Upper lobe of left lung (tissue), 6 donors: ENCODE results near the gene PRAMEF5. TPM values are rescaled to one million over a fixed set of nuclear protein-coding genes. Genes with fewer than 3 reads are reported as not detected.
"Not testable (repeated sequence)": the region's sequence is repeated elsewhere in the genome, so short reads cannot be mapped to it uniquely, and the experiment has no call there.

Experiments used
- ATAC-seq, 2 donors: fragments of 200-7000 bp; cut with Tn5 transposase; one replicate each; pipeline ENCODE4 v1.9.1; 2022; ENCODE audit warnings: mild to moderate bottlenecking in 2 of 2, moderate library complexity in 2 of 2; ENCODE audit not compliant: low FRiP score in 2 of 2
- DNase-seq, 2 donors: peaks; one replicate each; pipeline ENCODE4 v3.0.0-alpha.2; 2019 to 2020
- H3K27ac ChIP-seq, 4 donors: fragments of 200-600 bp; sonication (generic); one replicate each; pipeline ENCODE4 v1.5.1; 2016 to 2019
- H3K27me3 ChIP-seq, 4 donors: fragments of 200-600 bp; sonication (generic); one replicate each; pipeline ENCODE4 v1.5.1; 2017 to 2019
- H3K36me3 ChIP-seq, 4 donors: fragments of 200-600 bp; sonication (generic); one replicate each; pipeline ENCODE4 v1.5.1; 2016 to 2019
- H3K4me1 ChIP-seq, 4 donors: fragments of 200-600 bp; sonication (generic); one replicate each; pipeline ENCODE4 v1.5.1; 2018 to 2019
- H3K4me3 ChIP-seq, 4 donors: fragments of 200-600 bp; sonication (generic); one replicate each; pipeline ENCODE4 v1.5.1; 2017 to 2019; ENCODE audit warnings: mild to moderate bottlenecking in 2 of 4, moderate library complexity in 1 of 4
- H3K9me3 ChIP-seq, 4 donors: fragments of 200-600 bp; sonication (generic); one replicate each; pipeline ENCODE4 v1.5.1; 2018 to 2019
- WGBS, 2 donors: methylation state at CpG; one replicate each; pipeline ENCODE4 v1.1.5; 2017 to 2018; 5-methylcytosine and 5-hydroxymethylcytosine counted together
- small RNA-seq, 4 donors: library from RNA; depleted of rRNA; stranded (forward); fragments of <200 nt; gene quantifications; one replicate each; pipeline ENCODE3, GENCODE V24; 2016
- total RNA-seq, 6 donors: library from RNA; depleted of rRNA in 4 of 6; stranded (reverse); fragments of >200 nt in 4 of 6; gene quantifications; one replicate each; pipeline versions ENCODE4 v1.1.0 to v1.2.1, GENCODE V29; 2016 to 2021
- donor health status: DM: no; HTN: no; CAD: no; lungs with moderate emphysema.
- donor health status: DM: no; HTN: yes; CAD: no; lungs with severe emphysema.

The PRAMEF5 gene
- total RNA-seq, 6 donors from 2014 or later: not detected

DNA sequence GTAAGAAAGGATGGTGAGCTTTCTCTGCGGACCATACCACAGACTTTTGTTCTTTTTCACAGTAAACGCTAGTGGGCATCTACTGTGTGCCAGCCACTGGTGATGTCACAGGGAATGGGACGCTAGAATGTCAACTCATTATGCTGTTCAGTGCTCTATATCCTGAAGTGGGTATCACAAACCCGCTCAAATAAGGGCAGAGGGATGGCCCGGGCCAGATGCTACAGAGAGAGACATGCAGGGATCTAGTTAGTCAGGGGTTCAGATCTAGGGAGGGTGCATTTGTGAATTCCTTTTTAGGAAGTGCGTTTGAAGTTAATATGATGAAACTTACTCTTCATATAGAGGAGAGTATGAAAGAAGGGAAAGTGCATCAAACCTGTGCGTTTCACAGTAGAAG lies 6.9 kb upstream of the PRAMEF5 start:
- DNase-seq, H3K4me1 ChIP-seq, H3K4me3 ChIP-seq, H3K9me3 ChIP-seq, H3K27ac ChIP-seq, H3K27me3 ChIP-seq, H3K36me3 ChIP-seq: not testable (repeated sequence)
- WGBS, 2 donors: 77 to 83% methylated on average over 6 to 7 of the region's 7 CpGs
- peak; percentile 6 to 69 for ATAC-seq

DNA sequence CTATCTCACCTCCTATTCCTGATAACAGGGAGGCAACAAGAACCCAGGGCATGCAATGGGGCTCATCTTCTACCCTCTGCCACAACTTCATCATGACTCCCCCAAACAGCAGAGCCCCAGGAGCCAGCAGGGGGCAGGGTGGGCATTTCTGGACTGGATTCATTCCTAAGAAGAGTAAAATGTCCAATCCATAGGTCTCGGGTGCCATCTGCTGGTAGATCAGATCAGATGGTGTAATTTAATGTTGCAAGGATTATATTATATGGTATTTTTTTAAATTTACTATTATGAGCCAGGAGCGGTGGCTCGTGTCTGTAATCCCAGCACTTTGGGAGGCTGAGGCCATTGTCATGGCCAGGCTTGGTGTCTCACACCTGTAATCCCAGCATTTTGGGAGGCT lies 11.1 kb downstream of the PRAMEF5 start:
- not testable (repeated sequence) for DNase-seq, H3K27ac ChIP-seq, H3K27me3 ChIP-seq, H3K9me3 ChIP-seq, H3K4me1 ChIP-seq, H3K36me3 ChIP-seq, ATAC-seq, H3K4me3 ChIP-seq
- WGBS, 2 donors: no CpG with 5 or more reads among the region's 3 CpGs

DNA sequence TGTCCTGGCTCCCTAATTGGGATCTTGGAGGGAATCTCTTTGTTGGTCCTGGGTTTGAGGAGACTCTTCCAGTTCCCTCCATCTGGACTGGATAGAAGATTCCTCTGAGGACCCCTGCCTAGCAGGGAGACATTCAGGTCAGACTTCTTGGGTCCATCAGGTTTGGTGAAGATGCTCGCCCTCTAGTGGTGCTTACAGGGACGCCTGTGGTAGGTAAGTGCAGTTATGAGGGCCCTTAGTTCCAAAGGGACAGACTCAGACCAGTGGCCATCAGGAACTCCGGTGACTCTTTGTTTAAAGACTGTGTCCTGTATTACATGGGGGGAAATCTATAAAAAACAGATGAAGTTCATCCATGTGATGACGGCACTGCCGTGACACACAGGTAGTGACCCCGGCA lies 23.0 kb downstream of the PRAMEF5 start:
- H3K4me1 ChIP-seq, H3K36me3 ChIP-seq, DNase-seq, H3K9me3 ChIP-seq, H3K4me3 ChIP-seq, H3K27ac ChIP-seq, H3K27me3 ChIP-seq: not testable (repeated sequence)
- WGBS, 2 donors: 33 to 86% methylated on average over 3 of the region's 6 CpGs
- ATAC-seq: peak in 1 of 2 donors; percentile 40

DNA sequence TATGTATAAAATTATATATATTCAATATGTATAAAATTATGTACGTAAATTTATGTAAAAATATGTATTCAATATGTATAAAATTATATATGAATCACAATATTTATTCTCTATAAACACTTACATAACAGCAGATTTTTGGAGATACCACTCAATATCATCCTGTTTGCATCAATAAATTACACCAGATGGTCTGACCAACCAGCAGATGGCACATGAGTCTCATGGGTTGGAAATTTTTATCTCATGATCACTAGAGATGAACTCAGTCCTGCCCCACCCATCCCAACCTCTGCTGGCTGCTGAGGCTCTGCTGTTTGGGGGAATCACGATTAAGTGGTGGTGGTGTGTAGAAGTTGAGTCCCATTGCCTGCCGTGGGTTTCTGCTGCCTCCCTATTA lies 25.6 kb downstream of the PRAMEF5 start:
- H3K27ac ChIP-seq, H3K27me3 ChIP-seq, ATAC-seq, H3K9me3 ChIP-seq, H3K36me3 ChIP-seq, H3K4me1 ChIP-seq, DNase-seq, H3K4me3 ChIP-seq: not testable (repeated sequence)
- 70 to 78% methylated on average over 3 of the region's 3 CpGs for WGBS, 2 donors

DNA sequence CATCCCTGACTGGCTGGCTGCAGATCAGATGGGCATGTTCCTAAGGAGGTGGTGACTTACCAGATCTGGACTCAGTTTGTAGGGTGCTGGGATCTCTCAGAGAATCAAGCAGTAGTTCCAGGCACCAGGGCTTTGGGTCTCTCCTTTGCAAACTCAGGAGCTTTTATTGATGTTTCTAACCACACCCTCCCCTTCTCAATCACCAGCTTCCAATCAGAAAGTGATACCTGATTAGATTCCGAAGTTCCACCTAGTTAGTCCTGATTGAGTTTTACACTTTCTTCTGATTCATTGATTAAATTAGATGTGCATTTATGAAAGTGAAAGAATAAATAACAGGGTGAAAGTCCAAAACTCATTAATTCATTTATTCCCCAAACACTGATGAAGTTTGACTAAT lies 31.0 kb downstream of the PRAMEF5 start, which contains the start of gene PRAMEF8:
TSS of gene PRAMEF8 (minus strand) at position 101 of the 400 bp plus-strand sequence. CDS start 1,046 bp downstream, outside the sequence.
- not testable (repeated sequence) for ATAC-seq, DNase-seq
- no CpG with 5 or more reads among the region's 1 CpG for WGBS, 2 donors

DNA sequence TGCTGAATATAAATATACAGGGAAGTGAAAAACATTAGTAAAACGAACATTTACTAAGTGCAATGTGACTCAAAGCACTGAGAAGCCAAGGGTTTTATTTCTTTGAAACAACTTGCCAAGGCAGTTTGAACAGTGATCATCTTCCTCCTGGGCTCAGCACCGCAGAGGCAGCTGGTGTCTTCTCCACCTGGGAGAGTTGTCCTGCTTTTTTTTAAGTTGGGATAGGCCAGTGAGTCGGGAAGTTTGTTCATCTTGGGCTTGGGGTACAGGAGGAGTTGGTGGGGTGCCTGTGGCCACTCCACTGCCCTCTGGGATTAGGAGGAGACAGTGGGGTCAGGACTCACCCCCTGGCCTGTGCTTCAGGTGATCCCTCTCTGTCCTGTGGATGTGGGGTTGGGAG lies 35.0 kb downstream of the PRAMEF5 start:
- not testable (repeated sequence) for H3K4me3 ChIP-seq, H3K36me3 ChIP-seq, H3K27me3 ChIP-seq, H3K27ac ChIP-seq, H3K9me3 ChIP-seq, DNase-seq, H3K4me1 ChIP-seq
- peak in 1 of 2 donors; percentile 30 for ATAC-seq
- 69% methylated on average over 2 of the region's 3 CpGs; no CpG with 5 or more reads in 1 of the 2 donors for WGBS, 2 donors

More for the DNA sequence above, 31.0 kb downstream of the PRAMEF5 start, which contains the start of gene PRAMEF8:
- not testable (repeated sequence) for H3K27ac ChIP-seq, H3K4me1 ChIP-seq, H3K27me3 ChIP-seq, H3K4me3 ChIP-seq, H3K36me3 ChIP-seq, H3K9me3 ChIP-seq

DNA sequence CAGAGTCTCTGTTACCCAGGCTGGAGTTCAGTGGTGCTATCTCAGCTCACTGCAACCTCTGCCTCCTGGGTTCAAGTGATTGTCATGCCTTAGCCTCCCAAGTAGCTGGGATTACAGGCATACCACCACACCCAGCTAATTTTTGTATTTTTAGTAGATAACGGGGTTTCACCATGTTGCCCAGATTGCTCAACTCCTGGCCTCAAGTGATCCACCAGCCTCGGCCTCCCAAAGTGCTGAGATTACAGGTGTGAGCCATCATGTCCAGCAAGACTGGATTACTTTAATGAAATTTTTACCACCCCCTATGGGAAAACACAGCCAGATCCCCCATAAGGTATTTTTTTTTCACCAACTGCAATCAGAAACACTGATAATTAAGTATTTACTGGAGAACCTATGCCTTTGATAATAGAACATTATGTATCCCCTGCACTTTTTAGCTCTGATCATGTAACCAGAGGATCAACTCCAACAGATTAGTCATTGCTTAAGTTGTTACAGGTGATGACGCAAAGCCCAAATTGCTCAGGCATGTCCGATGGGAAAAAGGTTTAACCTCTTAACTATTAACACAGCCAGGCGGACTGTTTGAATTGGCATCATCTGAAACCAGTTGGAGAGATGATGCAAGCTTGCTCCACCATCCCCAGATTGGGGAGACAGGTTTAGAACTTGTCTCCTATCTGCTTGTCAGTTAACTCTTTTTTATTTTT lies 43.4 kb downstream of the PRAMEF5 start:
- not testable (repeated sequence) for H3K36me3 ChIP-seq, H3K27ac ChIP-seq, ATAC-seq, H3K27me3 ChIP-seq, DNase-seq, H3K4me3 ChIP-seq, H3K9me3 ChIP-seq, H3K4me1 ChIP-seq
- WGBS, 2 donors: 80 to 83% methylated on average over 1 of the region's 5 CpGs

DNA sequence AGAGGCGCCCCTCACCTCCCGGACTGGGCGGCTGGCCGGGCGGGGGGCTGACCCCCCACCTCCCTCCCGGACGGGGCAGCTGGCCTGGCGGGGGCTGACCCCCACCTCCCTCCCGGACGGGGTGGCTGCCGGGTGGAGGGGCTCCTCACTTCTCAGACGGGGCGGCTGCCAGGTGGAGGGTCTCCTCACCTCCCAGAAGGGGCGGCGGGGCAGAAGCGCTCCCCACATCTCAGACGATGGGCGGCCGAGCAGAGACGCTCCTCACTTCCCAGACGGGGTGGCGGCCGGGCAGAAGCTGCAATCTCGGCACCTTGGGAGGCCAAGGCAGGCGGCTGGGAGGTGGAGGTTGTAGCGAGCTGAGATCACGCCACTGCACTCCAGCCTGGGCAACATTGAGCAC lies 44.7 kb downstream of the PRAMEF5 start:
- H3K4me3 ChIP-seq, ATAC-seq, H3K27me3 ChIP-seq, H3K27ac ChIP-seq, H3K4me1 ChIP-seq, H3K36me3 ChIP-seq, H3K9me3 ChIP-seq: not testable (repeated sequence)
- no CpG with 5 or more reads among the region's 27 CpGs for WGBS, 2 donors
- DNase-seq: peak in 1 of 2 donors; percentile 13

DNA sequence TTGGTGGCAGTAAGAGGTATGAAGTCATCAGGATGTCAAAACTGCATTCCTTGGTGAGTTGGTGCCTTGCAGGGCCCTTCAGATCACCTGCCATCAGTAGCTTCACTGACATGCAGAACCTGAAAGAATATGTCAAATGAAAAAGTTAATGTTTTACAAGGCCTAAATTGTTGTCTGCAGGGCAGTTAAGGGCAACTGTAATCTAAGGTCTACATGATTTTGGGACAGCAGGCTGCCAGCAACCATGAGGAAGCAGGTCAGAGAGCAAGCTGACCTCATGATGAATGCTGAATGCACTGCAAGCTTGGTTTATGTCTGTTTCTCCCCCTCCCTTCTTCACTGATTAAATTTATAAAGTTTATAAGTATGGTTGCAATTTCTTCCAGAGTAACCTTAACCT lies 48.2 kb downstream of the PRAMEF5 start:
- H3K27me3 ChIP-seq, H3K4me1 ChIP-seq, ATAC-seq, H3K9me3 ChIP-seq, H3K36me3 ChIP-seq, DNase-seq, H3K4me3 ChIP-seq, H3K27ac ChIP-seq: not testable (repeated sequence)

DNA sequence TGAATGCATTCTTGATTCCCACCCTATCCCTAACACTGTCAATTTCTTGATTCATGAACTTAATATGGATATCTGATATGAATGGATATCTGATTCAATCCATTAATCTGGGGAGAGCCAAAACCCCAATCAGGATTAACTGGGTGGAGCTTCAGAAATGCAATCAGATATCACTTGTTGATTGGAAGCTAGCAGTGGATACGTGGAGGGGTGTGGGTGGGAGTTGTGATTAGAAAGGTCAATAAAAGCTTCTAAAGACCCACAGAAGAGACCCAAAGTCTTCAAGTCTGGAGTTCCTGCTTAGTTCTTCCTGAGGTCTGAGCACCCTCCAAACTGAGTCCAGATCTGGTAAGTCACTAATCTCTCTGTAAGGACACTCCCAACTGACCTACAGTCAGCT lies 49.2 kb downstream of the PRAMEF5 start, which contains the start of gene PRAMEF33:
TSS of gene PRAMEF33 (plus strand) at position 301 of the 400 bp plus-strand sequence. CDS start 2,416 bp downstream, outside the sequence.
- not testable (repeated sequence) for H3K27me3 ChIP-seq, H3K27ac ChIP-seq, H3K36me3 ChIP-seq, ATAC-seq, H3K4me1 ChIP-seq, H3K4me3 ChIP-seq, DNase-seq, H3K9me3 ChIP-seq
- no CpG with 5 or more reads among the region's 1 CpG for WGBS, 2 donors

Small RNA genes lying within 50 kb of the gene (small RNA-seq; reads per million reads assigned to genes)
- 0 reads per million in 4 donors for gene RNU6-771P

Other genes with a start within 250 kb of the PRAMEF5 start
- not detected for gene PRAMEF27, start 197.6 kb upstream of the PRAMEF5 start, total RNA-seq
- gene HNRNPCL3, start 193.4 kb upstream of the PRAMEF5 start, total RNA-seq: not detected
- not detected for gene PRAMEF25, start 183.4 kb upstream of the PRAMEF5 start, total RNA-seq
- not detected for gene HNRNPCL2, start 137.3 kb upstream of the PRAMEF5 start, total RNA-seq
- not detected for gene PRAMEF26, start 98.2 kb upstream of the PRAMEF5 start, total RNA-seq
- gene HNRNPCL4, start 88.6 kb upstream of the PRAMEF5 start, total RNA-seq: not detected
- gene PRAMEF9, start 82.3 kb upstream of the PRAMEF5 start, total RNA-seq: not detected
- gene PRAMEF13, start 52.8 kb upstream of the PRAMEF5 start, total RNA-seq: not detected
- gene PRAMEF18, start 28.0 kb upstream of the PRAMEF5 start, total RNA-seq: not detected
- gene PRAMEF8, start 30.9 kb downstream of the PRAMEF5 start, total RNA-seq: not detected
- gene PRAMEF33, start 49.3 kb downstream of the PRAMEF5 start, total RNA-seq: not detected
- not detected for gene PRAMEF15, start 61.4 kb downstream of the PRAMEF5 start, total RNA-seq
- not detected for gene PRAMEF14, start 92.9 kb downstream of the PRAMEF5 start, total RNA-seq
- gene PRAMEF19, start 117.7 kb downstream of the PRAMEF5 start, total RNA-seq: not detected
- gene PRAMEF17, start 135.4 kb downstream of the PRAMEF5 start, total RNA-seq: not detected
- not detected for gene PRAMEF20, start 156.3 kb downstream of the PRAMEF5 start, total RNA-seq